Measurements from ENCODE around the gene TPK1.

TPK1 gene

GRCh38 chr7:144691240-144691639, 144.6 kb downstream of the TPK1 start:
- Histone ChIP-seq H3K9me3 (ENCODE audit: control insufficient read depth, insufficient read depth, low read depth, low read length) (no peaks in the 10 kb centered on the region), H3K27ac (ENCODE audit: extremely low read depth, low read depth, low read length) (no peak overlapping the region), H3K4me3 (ENCODE audit: low read depth, low read length) (no peak overlapping the region), H3K36me3 (ENCODE audit: control insufficient read depth in 2 of 2, insufficient read depth in 1 of 2, low read length in 2 of 2) (no peaks in the 10 kb centered on the region), H3K4me1 (ENCODE audit: control insufficient read depth, insufficient read depth, low read length) (no peaks in the 10 kb centered on the region)
- POLR2A ChIA-PET: no interaction called here
- CTCF ChIA-PET: no interaction called here
- no peak for TF ChIP-seq SP2 (tag by site-specific recombination; IDR thresholded peaks at IDR 0.05)
- no peak for TF ChIP-seq ZNF600 (tag by site-specific recombination; IDR thresholded peaks at IDR 0.05)
- no peak for TF ChIP-seq ZNF747 (tag by site-specific recombination; IDR thresholded peaks at IDR 0.05)
- TF ChIP-seq ZNF785 (tag by site-specific recombination; IDR thresholded peaks at IDR 0.05): no peak
- no peak for TF ChIP-seq ZNF843 (tag by site-specific recombination; IDR thresholded peaks at IDR 0.05)
- TF ChIP-seq ZNF148 (tag by site-specific recombination; IDR thresholded peaks at IDR 0.05; ENCODE audit: borderline replicate concordance): no peak

GRCh38 chr7:144682581-144683280, 153.1 kb downstream of the TPK1 start:
- ChIA-PET CTCF (interaction anchor here (0.6 kb wide), 1 partner anchor 9 kb away, joined by 6 read pairs; no protein-coding TSS in a partner anchor), POLR2A (interaction anchor here (0.6 kb wide), 1 partner anchor 276 kb away, joined by 3 read pairs; no protein-coding TSS in a partner anchor)
- no peak overlapping the region for H3K4me3 ChIP-seq (ENCODE audit: low read depth, low read length)
- H3K9me3 ChIP-seq (ENCODE audit: control insufficient read depth, insufficient read depth, low read depth, low read length): no peaks in the 10 kb centered on the region
- no peaks in the 10 kb centered on the region for H3K36me3 ChIP-seq (ENCODE audit: control insufficient read depth in 2 of 2, insufficient read depth in 1 of 2, low read length in 2 of 2)
- H3K4me1 ChIP-seq (ENCODE audit: control insufficient read depth, insufficient read depth, low read length): no peaks in the 10 kb centered on the region
- TF ChIP-seq ZNF624 (tag by site-specific recombination; IDR thresholded peaks at IDR 0.05): no peak
- no peak for TF ChIP-seq ZNF621 (tag by site-specific recombination; IDR thresholded peaks at IDR 0.05)
- no peak for TF ChIP-seq HIC1 (tag by site-specific recombination; IDR thresholded peaks at IDR 0.05)
- no peak for TF ChIP-seq GLIS1 (tag by site-specific recombination; IDR thresholded peaks at IDR 0.05)
- no peak for TF ChIP-seq ZNF529 (tag by site-specific recombination; IDR thresholded peaks at IDR 0.05; ENCODE audit: insufficient replicate concordance)
- TF ChIP-seq ZNF843 (tag by site-specific recombination; IDR thresholded peaks at IDR 0.05): no peak
- TF ChIP-seq SALL2 (tag by site-specific recombination; IDR thresholded peaks at IDR 0.05; ENCODE audit: borderline replicate concordance): no peak
- no peak for TF ChIP-seq ZNF610 (tag by site-specific recombination; IDR thresholded peaks at IDR 0.05; ENCODE audit: borderline replicate concordance)
- no peak for TF ChIP-seq EGR2 (tag by site-specific recombination; IDR thresholded peaks at IDR 0.05; ENCODE audit: low read depth)
- no peak for TF ChIP-seq ZNF423 (tag by site-specific recombination; IDR thresholded peaks at IDR 0.05)
- no peak for TF ChIP-seq ZSCAN16 (tag by site-specific recombination; IDR thresholded peaks at IDR 0.05)
- TF ChIP-seq ZNF248 (tag by site-specific recombination; IDR thresholded peaks at IDR 0.05): no peak
- no peak for TF ChIP-seq ZNF202 (tag by site-specific recombination; IDR thresholded peaks at IDR 0.05; ENCODE audit: borderline replicate concordance)
- no peak for TF ChIP-seq GLI2 (tag by site-specific recombination; IDR thresholded peaks at IDR 0.05; ENCODE audit: borderline replicate concordance, low read depth)
- no peak for TF ChIP-seq ZNF514 (tag by site-specific recombination; IDR thresholded peaks at IDR 0.05)
- no peak for TF ChIP-seq ZNF148 (tag by site-specific recombination; IDR thresholded peaks at IDR 0.05; ENCODE audit: borderline replicate concordance)
- no peak for TF ChIP-seq MYNN (tag by site-specific recombination; IDR thresholded peaks at IDR 0.05; ENCODE audit: borderline replicate concordance)
- TF ChIP-seq ZSCAN5A (tag by site-specific recombination; IDR thresholded peaks at IDR 0.05): no peak
- no peak overlapping the region for H3K27ac ChIP-seq (ENCODE audit: extremely low read depth, low read depth, low read length)

All from HEK293 (cell line).